GM12892 (cell line): ENCODE measurements around the gene FAM83B. TPM values are rescaled to one million over a fixed set of nuclear protein-coding genes. Genes with fewer than 3 reads are reported as not detected.
"Not testable (repeated sequence)": the region's sequence is repeated elsewhere in the genome, so short reads cannot be mapped to it uniquely, and the experiment has no call there.

Experiments
- DNase-seq: peaks from one replicate; pipeline ENCODE4 v3.0.0; 2011; ENCODE audit not compliant: insufficient read length
- FAIRE-seq: peaks from 2 replicates; lab custom pipeline; 2011; peaks lifted over from hg19 to GRCh38; lab: Jason Lieb, UNC
- POLR2A ChIP-seq: IDR thresholded peaks from 2 replicates; pipeline ENCODE4 v1.6.1; 2011; ENCODE audit warnings: low read depth, low read length, control low read depth
- POLR2AphosphoS5 ChIP-seq: IDR thresholded peaks from 2 replicates; pipeline ENCODE4 v1.6.1; 2011; ENCODE audit warnings: low read depth, low read length, control low read depth
- TAF1 ChIP-seq: IDR thresholded peaks from 2 replicates; pipeline ENCODE4 v1.6.1; 2011; ENCODE audit warnings: low read depth, mild to moderate bottlenecking, control low read depth, low read length, borderline replicate concordance
- polyA plus RNA-seq: library from polyadenylated mRNA; unstranded; fragments of >200 nt; gene quantifications from one replicate; pipeline ENCODE4 v1.2.1, GENCODE V29; 2012; ENCODE audit warnings: missing spikeins, inconsistent platforms; ENCODE audit not compliant: missing spikeins

The FAM83B gene, protein sequence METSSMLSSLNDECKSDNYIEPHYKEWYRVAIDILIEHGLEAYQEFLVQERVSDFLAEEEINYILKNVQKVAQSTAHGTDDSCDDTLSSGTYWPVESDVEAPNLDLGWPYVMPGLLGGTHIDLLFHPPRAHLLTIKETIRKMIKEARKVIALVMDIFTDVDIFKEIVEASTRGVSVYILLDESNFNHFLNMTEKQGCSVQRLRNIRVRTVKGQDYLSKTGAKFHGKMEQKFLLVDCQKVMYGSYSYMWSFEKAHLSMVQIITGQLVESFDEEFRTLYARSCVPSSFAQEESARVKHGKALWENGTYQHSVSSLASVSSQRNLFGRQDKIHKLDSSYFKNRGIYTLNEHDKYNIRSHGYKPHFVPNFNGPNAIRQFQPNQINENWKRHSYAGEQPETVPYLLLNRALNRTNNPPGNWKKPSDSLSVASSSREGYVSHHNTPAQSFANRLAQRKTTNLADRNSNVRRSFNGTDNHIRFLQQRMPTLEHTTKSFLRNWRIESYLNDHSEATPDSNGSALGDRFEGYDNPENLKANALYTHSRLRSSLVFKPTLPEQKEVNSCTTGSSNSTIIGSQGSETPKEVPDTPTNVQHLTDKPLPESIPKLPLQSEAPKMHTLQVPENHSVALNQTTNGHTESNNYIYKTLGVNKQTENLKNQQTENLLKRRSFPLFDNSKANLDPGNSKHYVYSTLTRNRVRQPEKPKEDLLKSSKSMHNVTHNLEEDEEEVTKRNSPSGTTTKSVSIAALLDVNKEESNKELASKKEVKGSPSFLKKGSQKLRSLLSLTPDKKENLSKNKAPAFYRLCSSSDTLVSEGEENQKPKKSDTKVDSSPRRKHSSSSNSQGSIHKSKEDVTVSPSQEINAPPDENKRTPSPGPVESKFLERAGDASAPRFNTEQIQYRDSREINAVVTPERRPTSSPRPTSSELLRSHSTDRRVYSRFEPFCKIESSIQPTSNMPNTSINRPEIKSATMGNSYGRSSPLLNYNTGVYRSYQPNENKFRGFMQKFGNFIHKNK
- polyA plus RNA-seq = not detected

DNA sequence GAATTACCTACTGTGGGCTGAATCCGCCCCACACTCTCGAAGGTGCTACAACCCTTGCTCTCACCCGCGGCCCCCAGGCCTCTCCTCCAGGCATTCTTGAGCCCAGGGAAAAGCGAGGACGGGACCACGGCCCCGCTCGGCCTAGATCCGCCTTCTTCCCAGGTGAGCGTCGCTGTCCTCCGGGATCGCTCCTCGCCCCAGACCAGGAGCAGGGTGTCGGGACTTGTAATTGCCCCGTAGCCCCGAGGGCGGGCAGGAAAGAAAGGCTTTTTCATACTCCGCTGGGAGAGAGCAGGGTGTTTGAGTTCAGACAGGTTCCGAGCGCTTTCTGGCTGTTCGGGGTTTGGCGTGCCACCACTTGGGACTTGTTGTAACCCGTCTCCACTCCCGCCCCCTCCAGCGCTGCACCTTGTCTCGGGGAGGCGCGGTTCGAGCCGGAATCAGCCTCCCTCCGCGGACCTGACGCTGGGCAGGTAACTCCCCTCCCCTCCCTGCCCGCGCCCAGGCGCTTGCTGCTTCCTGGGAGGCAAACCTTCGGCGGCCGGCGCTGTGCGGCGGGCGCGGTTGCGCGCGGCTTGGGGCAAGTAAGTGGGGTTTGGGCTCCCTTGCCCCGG, at the start of gene FAM83B:
TSS of gene FAM83B (plus strand) at position 529 of the 614 bp plus-strand sequence. CDS start 23,476 bp downstream, outside the sequence.
- no peak for FAIRE-seq
- TF ChIP-seq TAF1 (no peak), POLR2AphosphoS5 (no peak), POLR2A (no peak)
- DNase-seq = no peak

DNA sequence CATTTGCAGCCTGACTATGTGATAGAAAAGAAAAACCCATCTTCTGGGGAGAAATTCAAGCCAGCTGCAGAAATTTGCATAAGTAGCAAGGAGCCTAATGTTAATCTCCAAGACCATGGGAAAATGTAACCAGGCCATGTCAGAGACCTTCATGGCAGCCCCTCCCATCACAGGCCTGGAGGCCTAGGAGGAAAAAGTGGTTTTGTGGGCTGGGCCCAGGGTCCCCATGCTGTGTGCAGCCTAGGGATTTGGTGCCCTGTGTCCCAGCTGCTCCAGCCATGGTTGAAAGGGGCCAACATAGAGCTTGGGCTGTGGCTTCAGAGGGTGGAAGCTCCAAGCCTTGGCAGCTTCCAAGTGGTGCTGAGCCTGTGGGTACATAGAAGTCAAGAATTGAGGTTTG, 49.7 kb upstream of the FAM83B start:
- DNase-seq, FAIRE-seq: not testable (repeated sequence)

DNA sequence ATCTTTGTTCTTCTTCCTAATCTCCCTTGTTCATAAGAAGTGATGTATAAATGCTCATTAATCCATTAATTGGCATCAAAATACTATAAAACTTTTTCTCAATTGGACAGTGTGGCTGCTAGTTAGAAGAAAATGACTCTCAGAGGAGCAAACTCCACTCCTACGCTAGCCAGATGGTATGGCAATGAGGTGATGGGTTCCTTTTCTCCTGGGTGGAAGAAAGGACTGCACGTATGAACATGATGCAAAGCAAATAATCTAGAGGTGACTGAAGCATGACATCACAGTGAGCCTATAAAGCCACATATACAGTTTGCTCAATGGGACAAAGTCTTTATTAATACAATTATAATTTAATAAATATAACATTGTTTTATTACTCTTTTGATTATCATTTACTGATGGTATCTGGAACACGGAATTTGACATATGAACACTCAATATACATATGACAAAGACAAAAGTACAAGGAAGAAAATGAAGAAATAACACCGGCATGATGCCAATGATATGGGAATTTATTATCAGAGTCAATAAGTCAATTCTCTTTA, 46.4 kb upstream of the FAM83B start:
- TF ChIP-seq TAF1 (no peak), POLR2A (no peak), POLR2AphosphoS5 (no peak)
- DNase-seq (no peak), FAIRE-seq (no peak)

DNA sequence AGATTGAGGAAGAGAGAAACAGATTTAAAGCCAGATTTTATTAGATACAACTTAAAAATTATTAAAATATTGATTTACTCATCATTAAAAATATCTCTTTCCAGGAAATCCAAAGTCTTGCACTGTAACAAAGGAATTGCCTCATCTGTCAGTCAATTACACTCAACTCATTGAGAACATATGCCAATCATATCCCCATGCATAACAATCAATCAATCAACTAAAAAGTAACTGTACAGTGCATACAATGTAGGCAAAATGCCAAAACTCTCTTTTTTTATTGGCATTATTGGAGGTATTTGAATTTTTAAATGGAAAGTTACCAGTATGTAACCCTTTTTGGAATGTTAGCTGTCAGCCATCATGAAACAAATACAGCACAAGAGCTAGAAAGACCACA, 45.3 kb upstream of the FAM83B start:
- TF ChIP-seq TAF1 = no peak
- TF ChIP-seq POLR2AphosphoS5 = no peak
- TF ChIP-seq POLR2A = no peak
- FAIRE-seq (no peak), DNase-seq (no peak)

DNA sequence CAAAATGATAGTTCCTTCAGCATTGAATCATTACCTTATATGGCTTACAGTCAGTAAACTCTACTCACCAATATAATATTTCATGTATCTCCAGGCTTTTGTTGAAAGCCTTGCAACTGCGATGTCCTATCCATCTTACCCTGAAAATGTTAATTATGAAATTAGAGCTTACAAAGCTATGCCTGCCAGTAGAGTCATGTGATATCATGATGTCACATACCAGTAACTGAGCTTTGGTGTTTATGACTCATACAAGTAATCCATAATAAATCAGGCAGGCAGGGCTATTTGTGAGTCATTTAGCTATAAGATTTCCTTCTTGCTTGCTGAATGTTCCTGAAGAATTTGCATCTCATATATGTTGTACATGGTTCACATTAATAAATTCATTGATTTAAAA, 44.9 kb upstream of the FAM83B start:
- DNase-seq (no peak), FAIRE-seq (no peak)
- TF ChIP-seq POLR2AphosphoS5 (no peak), TAF1 (no peak), POLR2A (no peak)

DNA sequence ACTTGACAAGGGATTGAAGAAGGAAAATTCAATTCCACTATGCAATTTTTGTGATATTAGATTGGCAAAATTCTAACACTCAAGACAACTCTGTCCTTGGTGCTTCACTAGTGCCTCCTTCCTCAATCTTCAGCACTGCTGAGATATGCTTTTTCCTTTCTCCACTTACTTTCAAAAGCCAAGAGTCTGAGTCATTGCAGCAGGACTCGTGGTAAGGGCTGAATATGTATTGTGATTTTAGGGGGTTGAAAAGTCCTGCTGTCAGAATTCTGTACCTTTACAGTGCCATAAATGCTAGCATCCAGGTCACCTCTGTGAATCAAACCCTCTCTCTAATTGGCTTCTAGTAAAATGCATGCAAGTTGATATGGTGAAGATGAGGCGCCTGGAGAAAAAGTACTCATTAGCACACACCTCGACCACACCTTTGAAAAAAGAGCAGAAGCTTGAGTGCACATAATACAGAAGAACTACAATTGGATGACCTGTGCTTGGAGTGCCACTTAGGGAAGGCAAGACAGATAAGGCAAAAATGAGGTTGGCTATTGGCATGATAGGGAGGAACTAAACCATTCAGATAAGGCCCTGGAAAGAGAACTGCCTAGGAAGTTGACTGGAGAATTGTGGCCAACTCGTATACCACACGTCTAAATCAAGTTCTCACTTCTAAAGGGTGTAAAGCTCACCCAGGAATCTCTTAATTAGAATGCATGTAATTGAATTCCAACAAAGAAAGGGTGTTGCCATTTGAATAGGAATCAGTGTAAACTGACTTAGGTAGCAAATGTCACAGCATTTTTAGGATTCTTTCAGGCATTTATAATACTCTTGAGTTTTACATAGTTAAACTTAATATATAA, 43.6 kb upstream of the FAM83B start:
- DNase-seq (no peak), FAIRE-seq (no peak)
- TF ChIP-seq POLR2A (no peak), TAF1 (no peak), POLR2AphosphoS5 (no peak)

DNA sequence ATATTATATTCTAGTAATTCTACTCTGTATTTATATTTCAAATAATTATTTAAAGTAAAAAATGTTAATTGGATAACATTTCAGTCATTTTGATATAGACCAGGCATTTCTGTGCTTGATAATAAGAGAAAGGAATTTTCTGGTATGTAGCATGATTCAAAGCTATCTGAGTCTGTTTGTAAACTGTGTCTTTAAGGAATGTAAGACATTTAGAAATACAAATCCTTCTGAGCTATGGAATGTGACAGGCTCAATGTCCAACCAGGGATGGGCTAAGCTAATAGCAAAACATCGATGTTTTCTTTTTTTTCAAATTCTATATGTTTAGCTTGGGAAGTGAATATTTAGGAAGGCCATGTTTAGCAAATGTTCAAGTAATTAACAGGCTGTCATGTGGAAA, 41.5 kb upstream of the FAM83B start:
- FAIRE-seq = no peak
- no peak for TF ChIP-seq POLR2AphosphoS5
- TF ChIP-seq POLR2A = no peak
- TF ChIP-seq TAF1 = no peak
- DNase-seq = no peak

DNA sequence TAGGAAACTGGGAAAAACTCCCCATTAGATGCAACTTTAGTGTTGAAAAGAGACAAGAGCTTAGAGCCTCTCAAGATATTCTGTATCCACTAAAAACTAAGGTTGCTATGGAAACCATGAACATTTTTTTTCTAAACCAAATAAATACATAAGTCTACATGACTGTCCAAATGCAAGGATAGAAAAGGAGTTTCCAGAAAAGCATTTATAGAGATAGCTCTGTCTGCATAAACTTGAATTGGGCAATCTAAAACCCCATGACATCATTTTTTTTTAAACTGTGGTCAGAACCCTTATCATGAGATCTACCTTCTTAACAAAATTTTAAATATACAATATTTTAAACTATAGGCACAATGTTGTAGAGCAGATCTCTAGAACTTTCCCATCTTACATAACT, 36.4 kb upstream of the FAM83B start:
- FAIRE-seq = no peak
- TF ChIP-seq TAF1 (no peak), POLR2A (no peak), POLR2AphosphoS5 (no peak)
- DNase-seq = no peak

DNA sequence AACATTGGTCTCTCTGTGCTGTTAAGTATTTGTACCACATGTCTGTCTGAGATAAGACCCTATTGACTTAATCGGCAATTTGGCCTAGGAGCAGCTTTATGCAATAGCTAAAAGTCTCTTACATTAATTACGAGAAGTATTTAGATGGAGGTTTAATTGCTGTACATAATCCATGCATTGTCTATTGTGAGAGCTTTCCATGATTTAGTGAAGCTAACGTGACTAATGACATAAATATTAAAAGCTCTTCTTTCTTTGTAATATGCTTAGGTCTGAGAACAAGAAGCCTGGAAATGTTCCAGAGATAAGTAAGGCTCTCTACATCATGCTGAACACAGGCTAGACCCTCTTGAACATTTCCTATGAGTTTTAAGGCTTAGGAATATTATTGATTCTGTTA, 32.7 kb upstream of the FAM83B start:
- FAIRE-seq (no peak), DNase-seq (no peak)
- TF ChIP-seq POLR2AphosphoS5 (no peak), POLR2A (no peak), TAF1 (no peak)

DNA sequence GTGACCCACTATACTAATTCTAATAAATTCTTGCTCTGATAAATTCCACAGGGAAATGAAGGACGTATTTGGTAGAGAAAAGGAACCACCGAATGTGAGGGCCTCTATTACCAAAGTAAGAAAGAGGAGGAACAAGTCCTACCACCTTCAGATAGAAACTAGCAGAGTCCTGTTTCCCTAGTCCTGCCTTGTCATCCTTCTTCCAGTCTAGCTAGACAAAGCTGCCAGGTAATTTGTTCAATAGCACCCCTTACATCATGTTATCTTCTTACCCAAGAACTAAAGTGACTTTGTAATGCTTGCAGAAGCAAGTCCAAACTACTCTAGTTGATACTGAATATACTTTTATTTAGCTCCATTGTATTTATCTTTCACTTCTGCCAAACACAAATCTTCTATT, 29.3 kb upstream of the FAM83B start:
- DNase-seq (no peak), FAIRE-seq (no peak)
- TF ChIP-seq POLR2A (no peak), POLR2AphosphoS5 (no peak), TAF1 (no peak)

DNA sequence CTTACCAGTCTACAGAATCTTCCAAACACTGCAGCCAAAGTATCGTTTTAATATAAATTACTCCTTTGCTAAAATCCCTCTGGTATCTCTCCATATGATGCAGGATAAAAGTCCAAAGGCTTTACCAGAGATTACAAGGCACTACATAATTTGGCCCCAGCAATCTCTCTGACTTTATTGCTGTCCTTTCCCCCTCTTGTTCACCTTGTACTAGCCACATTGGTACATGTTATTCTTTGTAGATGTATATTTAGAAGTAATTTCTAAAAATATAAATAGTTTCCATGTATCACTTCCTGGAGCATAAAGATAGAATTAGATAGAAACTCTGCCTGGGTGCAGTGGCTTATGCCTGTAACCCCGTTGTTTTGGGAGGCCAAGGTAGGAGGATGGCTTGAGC, 28.7 kb upstream of the FAM83B start:
- DNase-seq (no peak), FAIRE-seq (no peak)
- TF ChIP-seq TAF1 (no peak), POLR2A (no peak), POLR2AphosphoS5 (no peak)

DNA sequence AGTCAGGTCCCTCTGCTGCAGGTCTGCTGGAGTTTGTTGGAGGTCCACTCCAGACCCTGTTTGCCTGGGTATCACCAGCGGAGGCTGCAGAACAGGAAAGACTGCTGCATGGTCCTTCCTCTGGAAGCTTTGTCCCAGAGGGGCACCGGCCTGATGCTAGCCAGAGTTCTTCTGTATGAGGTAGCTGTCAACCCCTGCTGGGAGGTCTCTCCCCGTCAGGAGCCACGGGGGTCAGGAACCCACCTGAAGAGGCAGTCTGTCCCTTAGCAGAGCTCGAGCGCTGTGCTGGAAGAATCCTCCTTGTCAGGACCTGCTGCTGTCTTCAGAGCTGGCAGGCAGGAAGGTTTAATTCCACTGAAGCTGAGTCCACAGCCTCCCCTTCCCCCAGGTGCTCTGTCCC, 22.3 kb upstream of the FAM83B start:
- not testable (repeated sequence) for DNase-seq, FAIRE-seq
